Cardiac muscle cell (in vitro differentiated cells and primary cell): Measurements from ENCODE around the gene CFAP69. TPM values are rescaled to one million over a fixed set of nuclear protein-coding genes. Genes with fewer than 3 reads are reported as not detected.

Source experiments
- polyA plus RNA-seq: library from polyadenylated mRNA; unstranded; fragments of >200 nt; fragmentation: Nextera tagmentation; extraction: Ambion mirVana; gene quantifications from 2 replicates; pipeline ENCODE4 v1.2.1, GENCODE V29; 2016
- total RNA-seq: library from RNA; depleted of rRNA; stranded (reverse); fragments of >200 nt; gene quantifications from 2 replicates; pipeline ENCODE4 v1.2.3, GENCODE V29; 2016

The CFAP69 gene
- total and polyA plus RNA-seq, 2 experiments from 2014 or later = 2.5 to 19.2 TPM

Other genes starting within 250 kb of the CFAP69 start
- not detected in 2 replicates for gene STEAP1, start 90.7 kb upstream of the CFAP69 start, total RNA-seq
- not detected in 2 replicates for gene STEAP1, start 90.7 kb upstream of the CFAP69 start, polyA plus RNA-seq
- 2.9 and 3.4 TPM in 2 replicates for gene STEAP2, start 33.4 kb upstream of the CFAP69 start, total RNA-seq
- 2.0 and 2.1 TPM in 2 replicates for gene STEAP2, start 33.4 kb upstream of the CFAP69 start, polyA plus RNA-seq
- gene FAM237B, start 76.1 kb downstream of the CFAP69 start, total RNA-seq = not detected in 2 replicates
- not detected in 2 replicates for gene FAM237B, start 76.1 kb downstream of the CFAP69 start, polyA plus RNA-seq
- gene GTPBP10, start 101.5 kb downstream of the CFAP69 start, total RNA-seq = 5.4 and 5.5 TPM in 2 replicates
- gene GTPBP10, start 101.5 kb downstream of the CFAP69 start, polyA plus RNA-seq = 11.2 and 12.7 TPM in 2 replicates
- 24.6 and 25.8 TPM in 2 replicates for gene CLDN12, start 158.3 kb downstream of the CFAP69 start, total RNA-seq
- 23.7 and 31.8 TPM in 2 replicates for gene CLDN12, start 158.3 kb downstream of the CFAP69 start, polyA plus RNA-seq
- not detected in 2 replicates for gene PTTG1IP2, start 224.5 kb downstream of the CFAP69 start, total RNA-seq
- not detected in 2 replicates for gene PTTG1IP2, start 224.5 kb downstream of the CFAP69 start, polyA plus RNA-seq